Activated CD8-positive, alpha-beta memory T cell treated with anti-CD3 and anti-CD28 coated beads, Interleukin-2, amount 50 U/mL, for 1 hour (primary cell): ENCODE data around the gene TUBD1.
"Not testable (repeated sequence)": the region's sequence is repeated elsewhere in the genome, so short reads cannot be mapped to it uniquely, and the experiment has no call there.

ENCODE experiments used
- DNase-seq: peaks from one replicate; pipeline ENCODE4 v3.0.0-alpha.2; 2020; ENCODE audit errors: extremely low read depth

TUBD1 gene, protein sequence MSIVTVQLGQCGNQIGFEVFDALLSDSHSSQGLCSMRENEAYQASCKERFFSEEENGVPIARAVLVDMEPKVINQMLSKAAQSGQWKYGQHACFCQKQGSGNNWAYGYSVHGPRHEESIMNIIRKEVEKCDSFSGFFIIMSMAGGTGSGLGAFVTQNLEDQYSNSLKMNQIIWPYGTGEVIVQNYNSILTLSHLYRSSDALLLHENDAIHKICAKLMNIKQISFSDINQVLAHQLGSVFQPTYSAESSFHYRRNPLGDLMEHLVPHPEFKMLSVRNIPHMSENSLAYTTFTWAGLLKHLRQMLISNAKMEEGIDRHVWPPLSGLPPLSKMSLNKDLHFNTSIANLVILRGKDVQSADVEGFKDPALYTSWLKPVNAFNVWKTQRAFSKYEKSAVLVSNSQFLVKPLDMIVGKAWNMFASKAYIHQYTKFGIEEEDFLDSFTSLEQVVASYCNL

DNA sequence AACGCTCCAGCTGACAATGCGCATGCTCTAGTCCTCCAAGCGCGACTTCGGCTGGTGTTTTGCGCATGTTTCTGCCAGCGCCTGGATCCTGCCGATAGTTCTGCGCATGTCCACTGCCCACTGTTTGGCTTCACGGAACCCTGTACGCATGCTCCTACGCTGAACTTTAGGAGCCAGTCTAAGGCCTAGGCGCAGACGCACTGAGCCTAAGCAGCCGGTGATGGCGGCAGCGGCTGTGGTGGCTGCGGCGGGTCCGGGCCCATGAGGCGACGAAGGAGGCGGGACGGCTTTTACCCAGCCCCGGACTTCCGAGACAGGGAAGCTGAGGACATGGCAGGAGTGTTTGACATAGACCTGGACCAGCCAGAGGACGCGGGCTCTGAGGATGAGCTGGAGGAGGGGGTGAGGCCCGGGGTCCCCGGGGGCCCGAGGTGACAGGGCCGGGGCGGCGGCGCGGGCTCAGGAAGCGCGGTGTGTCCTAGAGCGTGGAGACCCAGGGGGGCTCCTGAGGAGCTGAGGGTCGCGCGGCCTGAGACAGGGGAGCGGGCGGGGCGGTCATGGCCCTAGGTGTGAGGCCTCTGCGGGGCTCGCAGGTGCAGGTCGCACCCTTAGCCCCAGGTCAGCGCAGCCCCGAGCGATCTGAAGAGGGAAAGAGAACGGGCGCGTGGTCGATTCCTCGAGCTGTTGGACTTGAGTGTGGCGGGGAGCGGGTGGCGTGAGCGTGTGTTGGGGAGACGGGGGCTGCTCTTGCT is at the start of gene TUBD1, which contains the start of gene RPS6KB1:
Gene TUBD1 (minus strand): TSS at position 20 of the 752 bp plus-strand sequence. CDS start 1,941 bp downstream, outside the sequence.
Gene RPS6KB1 (plus strand): TSS at position 198 of the 752 bp plus-strand sequence. CDS start 64 bp downstream, at position 262.
- DNase-seq: peak; percentile 99

DNA sequence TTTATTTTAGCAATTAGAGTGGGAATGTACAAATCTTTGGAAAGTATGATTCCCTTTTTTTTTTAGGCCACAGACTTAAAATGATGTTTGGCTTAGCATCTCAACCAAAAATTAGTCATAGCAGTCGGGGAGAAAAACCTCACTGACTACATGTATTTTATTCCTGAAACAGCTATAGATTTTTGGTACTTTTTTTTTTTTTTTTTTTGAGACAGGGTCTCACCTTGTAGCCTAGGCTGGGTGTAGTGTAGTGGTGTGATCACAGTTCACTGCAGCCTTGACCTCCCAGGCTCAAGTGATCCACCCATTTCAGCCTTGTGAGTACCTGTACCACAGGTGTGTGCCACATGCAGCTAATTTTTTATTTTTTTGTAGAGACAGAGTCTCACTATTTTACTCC is 48.4 kb upstream of the TUBD1 start:
- DNase-seq: no peak

DNA sequence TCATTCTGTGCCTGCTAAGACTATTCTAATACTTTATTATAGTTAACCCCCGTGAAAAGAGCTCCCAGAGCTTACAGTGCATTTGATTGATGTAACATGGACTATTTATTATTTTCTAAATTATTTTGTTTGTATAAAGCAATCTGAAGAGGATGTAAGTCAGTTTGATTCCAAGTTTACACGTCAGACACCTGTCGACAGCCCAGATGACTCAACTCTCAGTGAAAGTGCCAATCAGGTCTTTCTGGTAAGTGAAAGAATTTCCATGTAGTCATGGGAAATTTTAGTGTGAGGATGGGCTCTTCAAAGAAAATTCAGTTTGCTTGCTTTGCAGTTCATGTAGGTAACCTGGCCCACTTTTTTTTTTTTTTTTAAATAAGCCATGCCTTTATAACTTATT is 48.0 kb upstream of the TUBD1 start:
- DNase-seq: not testable (repeated sequence)

DNA sequence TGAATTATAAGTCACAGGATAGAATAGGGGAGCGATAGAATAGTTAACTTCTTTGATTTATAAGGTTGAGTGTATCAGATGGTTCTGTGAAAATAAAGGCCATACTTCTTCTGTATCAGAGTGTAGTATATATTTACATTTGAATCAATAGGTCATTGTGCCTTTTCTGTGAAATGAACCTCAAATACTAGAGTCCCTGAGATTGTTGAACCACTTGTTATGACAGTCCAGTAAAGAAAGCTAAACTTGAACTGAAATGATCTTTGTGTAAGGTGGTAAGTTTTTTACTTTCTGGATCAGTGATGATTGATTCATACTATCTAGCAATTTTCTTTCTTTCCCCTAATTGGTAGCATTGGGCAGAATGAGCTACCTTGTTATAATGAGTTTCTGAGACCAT is 40.6 kb upstream of the TUBD1 start:
- DNase-seq: not testable (repeated sequence)

DNA sequence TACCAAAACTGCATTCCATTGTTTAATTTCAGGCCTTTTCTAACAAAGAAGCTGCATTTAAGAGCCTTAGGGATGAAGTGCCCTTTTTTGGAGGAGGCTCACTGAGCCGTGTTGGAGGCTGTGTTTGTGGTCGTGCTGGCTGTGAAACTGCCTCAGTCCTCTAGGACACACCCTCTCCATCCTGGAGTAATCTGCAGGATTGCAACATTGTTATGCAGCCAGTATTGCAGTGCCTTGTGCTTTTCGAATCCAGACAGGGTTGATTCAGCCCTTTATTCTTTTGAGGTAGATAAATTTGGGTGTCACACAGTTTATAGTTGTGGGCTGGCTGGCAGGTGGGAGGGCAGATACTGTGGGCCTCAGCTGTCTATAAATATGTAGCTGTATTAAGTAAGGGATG is 38.0 kb upstream of the TUBD1 start:
- not testable (repeated sequence) for DNase-seq

DNA sequence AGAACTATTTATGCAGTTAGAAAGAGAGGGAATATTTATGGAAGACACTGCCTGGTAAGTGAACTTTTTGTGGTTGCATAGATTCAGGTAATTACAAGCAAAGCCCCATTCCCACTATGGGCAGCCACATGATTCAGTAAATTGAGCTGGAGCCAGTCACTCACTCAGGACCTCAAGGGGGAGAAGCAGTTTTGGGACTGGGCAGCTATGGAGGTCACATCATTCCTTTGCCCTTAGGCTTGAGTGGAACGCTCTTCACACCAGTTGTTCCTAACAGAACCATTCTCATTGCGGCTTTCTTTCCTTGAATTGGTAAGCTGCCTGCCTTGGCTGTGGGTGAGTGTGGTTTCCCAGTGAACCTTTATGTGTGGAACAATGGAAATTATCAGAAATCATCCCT is 37.4 kb upstream of the TUBD1 start:
- not testable (repeated sequence) for DNase-seq

DNA sequence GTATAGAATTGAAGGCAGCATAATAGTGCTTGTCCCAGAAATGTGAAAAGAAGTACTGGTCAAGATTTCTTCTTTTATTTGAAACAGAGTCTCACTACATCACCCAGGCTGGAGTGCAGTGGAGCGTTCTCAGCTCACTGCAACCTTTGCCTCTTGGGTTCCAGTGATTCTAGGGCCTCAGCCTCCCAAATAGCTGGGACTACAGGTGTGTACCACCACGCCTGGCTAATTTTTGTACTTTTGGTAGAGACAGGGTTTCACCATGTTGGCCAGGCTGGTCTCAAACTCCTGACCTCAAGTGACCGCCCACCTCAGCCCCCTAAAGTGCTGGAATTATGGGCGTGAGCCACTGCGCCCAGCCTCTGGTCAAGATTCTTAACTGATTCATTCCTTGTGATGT is 27.9 kb upstream of the TUBD1 start:
- DNase-seq: not testable (repeated sequence)

DNA sequence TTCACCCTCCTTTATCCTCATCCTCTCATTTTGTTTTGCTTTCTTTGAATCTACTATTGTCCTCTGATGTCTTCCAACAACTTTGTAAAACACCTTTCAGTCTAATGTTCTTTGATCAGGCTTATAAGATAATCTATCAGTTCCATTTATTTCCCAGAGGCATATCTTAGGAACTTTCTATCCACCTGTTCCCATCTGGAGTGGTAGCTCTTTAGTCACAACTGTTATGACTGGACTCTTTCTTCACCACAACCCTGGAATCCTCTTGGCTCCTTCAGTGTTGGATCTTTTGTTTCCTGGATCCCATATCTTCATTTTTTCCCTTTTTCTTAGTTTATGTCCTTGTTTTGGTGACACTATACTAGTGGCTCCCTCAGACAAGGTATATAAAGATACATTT is 23.7 kb upstream of the TUBD1 start:
- no peak for DNase-seq

DNA sequence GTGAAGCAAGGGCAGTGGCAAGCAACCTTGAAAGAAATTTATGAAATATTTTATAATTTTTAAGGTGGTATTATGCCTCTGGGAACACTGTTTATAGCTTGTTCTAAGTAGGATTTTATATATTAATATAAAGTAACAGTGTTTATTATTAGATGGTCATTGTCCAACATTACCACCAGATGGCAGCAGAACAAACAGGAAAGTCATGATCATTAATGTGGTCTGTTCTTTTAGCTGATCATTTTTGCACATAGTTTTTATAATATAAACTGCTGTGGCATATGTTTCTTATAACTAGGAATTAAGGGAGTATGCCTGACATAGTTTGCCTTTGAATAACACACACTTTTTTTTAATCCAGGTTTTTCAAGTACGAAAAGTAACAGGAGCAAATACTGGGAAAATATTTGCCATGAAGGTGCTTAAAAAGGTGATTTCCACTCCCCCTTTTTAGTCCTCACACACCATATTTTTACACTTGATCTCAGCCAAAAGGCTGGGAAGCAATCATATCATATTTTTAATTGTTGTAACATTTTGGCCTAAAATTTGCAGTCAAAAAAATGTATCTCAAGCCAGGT is 21.6 kb upstream of the TUBD1 start:
- DNase-seq: no peak

DNA sequence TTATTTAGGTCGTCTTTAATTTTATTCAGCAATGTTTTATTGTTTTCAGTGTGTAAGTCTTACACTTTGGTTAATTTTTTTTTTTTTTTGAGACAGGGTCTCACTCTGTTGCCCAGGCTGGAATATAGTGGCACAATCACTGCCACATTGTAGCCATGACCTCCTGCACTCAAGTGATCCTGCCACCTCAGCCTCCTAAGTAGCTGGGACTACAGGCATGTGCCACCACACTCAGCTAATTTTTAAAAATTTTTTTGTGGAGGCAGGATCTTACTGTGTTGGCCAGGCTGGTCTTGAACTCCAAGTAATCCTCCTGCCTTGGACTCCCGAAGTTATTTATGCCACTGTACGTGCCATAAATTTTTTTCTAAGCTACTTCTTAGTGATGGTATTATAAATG is 14.7 kb upstream of the TUBD1 start:
- no peak for DNase-seq

DNA sequence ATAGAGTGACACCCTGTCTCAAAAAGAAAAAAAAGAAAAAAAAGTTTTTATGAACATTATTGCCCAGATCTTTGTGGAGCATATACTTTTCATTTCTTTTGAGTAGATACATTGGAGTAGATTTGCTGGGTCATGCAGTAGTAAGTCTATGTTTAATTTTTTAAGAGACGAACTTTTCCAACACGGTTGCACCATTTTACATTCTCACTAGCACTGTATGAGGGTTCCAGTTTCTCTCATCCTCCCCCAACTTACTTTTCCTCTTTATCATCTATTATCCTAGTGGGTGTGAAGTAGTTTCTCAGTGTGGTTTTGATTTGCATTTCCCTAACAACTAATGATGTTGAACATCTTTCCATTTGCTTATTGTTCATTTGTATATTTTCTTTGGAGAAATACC is 10.7 kb upstream of the TUBD1 start:
- no peak for DNase-seq

DNA sequence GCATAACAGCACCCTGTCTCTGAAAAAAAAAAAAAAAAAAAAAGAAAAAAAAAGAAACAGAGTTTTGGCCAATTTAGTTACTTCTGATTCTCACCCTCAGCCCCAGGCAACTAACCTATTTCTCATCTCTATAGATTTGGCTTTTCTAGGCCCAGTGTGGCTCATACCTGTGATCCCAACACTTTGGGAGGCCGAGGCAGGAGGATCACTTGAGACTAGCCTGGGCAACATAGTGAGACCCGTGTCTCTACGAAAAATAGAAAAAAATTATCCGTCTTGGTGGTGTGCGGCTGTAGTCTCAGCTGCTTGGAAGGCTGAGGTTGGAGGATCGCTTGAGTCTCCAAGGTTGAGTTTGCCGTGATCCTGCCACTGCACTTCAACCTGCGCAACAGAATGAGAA is 8.9 kb upstream of the TUBD1 start:
- DNase-seq: no peak

DNA sequence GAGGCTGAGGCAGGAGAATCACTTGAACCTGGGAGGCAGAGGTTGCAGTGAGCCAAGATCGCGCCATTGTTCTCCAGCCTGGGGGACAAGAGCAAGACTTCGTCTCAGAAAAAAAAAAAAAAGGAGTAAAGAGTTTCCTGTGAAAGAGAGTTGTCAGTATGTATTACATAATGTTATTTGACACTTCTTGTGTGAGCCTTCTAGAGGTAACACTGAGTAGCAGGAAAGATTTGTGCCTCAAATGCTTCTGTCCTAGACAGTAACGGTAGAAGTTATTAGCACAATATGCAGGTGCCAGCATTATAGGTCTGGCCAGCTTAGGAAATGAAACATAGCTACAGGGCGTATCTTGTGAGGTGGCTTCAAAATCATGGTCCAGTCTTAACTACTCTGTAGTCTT is 6.4 kb upstream of the TUBD1 start:
- DNase-seq: no peak

DNA sequence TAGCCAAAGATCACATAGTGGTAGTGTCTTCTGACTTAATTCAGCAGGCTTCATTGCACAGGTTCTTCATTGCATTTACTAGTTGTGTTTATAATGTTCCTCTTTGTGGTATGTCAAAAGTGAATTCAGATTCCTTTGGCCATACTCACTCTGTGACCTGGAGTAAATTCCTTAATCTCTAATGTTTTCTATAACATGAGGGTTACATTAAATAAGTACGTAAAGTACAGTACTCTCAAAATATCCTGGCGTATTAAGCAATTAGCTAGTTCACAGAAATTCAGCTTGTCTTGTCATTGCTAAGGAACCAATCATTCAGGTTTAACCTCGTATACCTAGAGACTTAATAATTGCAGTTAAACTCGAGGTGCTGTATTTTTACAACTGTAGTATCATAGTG is 4.3 kb upstream of the TUBD1 start:
- DNase-seq: no peak

DNA sequence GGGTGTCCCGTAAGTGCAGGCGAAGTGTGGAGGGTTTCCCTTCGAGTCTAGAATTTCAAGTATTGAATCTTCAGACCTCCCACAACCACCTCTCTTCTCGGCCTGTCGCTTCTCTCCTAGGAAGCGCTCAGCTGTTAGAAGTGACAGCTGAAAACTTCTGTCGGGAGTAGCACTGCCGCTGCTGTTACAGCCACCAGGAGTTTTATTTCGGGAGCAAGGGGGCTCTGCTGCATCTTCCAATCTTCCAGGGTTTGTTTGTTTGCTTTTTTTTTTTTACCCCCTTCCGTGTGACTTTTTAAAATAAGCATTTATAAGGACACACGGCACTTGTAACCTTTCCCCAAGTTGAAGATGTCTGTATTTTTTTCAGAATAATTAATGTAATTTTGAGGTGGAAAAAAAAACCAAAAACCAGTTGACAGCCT is 945 bp upstream of the TUBD1 start:
- DNase-seq: no peak

DNA sequence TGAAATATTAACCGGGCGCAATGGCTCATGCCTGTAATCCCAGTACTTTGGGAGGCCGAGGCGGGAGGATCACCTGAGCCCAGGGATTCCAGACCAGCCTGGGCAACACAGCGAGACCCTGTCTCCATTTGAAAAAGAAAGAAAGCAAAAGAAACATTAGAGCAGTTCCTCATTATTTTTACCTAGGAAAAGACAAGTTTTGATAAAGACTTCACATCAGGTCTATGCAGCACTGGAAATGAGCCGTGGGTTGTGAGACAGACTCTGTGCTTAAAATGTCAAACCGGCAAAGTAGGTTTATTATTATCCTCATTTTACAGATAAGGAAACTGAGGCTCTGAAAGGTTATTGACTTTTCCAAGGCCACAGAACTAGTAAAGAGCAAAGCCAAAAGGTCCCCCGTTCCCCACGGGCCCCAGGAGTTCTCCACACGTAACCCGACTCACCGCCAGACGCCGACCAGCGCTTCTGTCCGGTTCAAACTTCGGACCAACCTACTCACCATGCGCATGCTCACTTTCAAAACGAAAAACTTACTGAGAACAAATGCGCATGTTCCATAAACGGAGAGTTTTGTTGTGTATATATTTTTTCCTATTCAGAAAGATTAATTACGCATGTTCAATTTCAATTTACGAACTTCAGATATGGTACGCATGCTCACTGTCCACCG is 356 bp downstream of the TUBD1 start:
- no peak for DNase-seq

DNA sequence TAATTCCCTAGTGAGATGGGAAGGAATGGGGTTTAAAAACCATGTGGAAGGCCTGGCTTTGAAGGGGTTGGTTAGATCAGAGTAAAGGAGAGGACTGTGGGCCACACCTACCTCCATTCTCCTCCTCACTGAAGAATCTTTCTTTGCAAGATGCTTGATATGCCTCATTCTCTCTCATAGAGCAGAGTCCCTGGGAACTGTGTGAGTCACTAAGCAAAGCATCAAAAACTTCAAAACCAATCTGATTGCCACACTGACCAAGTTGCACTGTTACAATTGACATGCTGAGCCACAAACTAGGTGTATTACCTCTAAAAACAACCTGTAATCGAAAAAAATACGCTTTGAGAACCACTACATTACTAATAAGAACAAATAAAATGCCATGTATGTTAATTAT is 2.0 kb downstream of the TUBD1 start:
- DNase-seq: no peak

DNA sequence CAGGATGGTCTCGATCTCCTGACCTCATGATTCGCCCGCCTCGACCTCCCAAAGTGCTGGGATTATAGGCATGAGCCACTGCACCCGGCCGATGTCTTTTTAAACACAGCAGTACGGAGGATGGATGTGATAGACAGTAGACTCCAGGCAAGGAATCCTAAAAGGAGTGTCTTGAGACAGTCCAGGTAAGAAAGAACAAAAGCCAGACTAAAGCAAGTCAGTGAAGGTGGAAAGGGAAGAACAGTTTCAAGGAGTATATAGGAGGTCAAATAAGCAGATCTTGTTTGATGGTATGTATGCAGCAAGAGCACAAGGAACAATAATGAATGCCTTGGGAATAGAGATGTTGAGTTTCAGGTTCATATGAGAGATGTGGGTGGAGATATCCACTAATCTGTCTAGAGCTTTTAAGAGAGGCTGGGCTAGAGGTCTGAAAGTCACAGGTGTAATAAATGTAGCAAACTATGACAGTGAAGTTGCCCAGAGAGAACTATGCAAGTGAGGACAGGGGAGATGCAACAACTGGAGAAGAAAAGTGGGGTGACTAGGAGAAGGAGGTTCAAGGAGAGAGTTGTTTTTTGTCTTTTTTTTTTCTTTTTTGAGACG is 4.5 kb downstream of the TUBD1 start:
- DNase-seq: no peak

DNA sequence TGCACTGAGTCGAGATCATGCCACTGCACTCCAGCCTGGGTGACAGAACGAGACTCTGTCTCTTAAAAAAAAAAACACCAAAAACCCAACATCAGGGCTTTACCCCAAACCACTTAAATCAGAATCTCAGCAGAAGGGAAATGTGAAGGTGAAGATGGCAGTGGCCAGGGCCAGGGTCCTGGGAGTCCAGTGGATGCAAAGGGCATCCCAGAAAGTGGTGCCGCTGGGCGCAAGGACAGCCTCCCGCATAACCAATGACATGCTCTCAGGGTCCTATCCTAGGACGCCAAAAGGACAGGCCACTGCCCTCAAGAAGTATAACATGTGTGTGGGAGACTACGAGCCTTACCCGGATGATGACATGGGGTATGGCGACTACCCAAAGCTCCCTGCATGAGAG is 7.9 kb downstream of the TUBD1 start:
- no peak for DNase-seq

DNA sequence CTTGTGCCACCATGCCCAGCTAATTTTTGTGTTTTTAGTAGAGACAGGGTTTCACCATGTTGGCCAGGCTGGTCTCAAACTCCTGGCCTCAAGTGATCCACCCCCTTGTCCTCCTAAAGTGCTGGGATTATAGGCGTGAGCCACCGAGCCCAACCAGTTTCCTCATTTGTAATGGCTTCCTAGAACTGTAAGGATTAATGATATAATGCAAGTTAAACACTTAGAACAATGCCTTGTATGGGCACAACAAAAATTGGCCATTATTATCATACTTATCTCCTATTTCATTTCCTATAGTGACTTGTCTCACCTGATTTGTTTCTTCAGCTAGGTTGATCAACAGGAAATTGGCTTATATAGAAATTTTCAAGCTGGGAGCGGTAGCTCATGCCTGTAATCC is 14.1 kb downstream of the TUBD1 start:
- no peak for DNase-seq

DNA sequence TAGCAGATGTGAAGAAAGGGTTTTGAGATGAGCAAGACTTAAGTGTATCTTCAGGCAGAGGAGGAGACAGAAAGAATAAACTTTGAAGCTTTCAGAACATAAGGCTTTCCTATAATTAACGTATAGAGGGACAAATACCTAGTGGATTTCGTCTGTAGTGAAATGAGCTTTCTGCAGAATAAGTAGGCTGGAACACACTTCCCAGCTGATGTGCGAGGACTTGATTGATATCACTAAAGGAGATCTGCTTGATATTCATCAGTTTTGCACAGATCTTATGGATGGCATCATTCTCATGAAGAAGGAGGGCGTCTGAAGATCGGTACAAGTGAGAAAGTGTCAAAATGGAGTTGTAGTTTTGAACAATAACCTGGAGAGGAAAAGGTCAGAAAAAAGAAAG is 14.8 kb downstream of the TUBD1 start:
- DNase-seq: no peak

DNA sequence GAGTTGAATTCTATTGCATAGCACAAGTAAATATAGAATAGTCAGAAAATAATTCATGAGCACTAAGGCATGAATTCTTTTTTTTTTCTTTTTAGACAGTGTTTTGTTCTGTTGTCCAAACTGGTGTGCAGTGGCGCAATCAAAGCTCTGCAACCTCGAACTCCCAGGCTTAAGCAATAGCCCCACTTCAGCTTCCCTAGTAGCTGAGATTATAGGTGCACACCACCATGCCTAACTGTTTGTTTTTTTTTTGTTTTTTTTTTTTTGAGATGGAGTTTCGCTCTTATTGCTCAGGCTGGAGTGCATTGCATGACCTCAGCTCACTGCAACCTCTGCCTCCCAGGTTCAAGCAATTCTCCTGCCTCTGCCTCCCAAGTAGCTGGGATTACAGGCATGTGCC is 16.6 kb downstream of the TUBD1 start:
- DNase-seq: no peak
